Thyroid gland (tissue), 4 donors: ENCODE results near the gene SBNO1.

ENCODE experiments used
- POLR2A ChIP-seq, 2 donors: fragments of 450-650 bp; IDR thresholded peaks; one replicate each; pipeline ENCODE4 v1.6.1; 2017; ENCODE audit warnings: antibody characterized with exemption in 2 of 2, mild to moderate bottlenecking in 2 of 2, moderate library complexity in 1 of 2
- TF ChIP-seq, protein P1 (sequence below), 6 experiments: fragments of 200-600 bp in 3 of 6; fragments of 450-650 bp in 3 of 6; sonication (generic) in 3 of 6; IDR thresholded peaks; one replicate each; pipeline ENCODE4 v1.5.1; 2016 to 2019; ENCODE audit warnings: antibody characterized with exemption in 6 of 6, mild to moderate bottlenecking in 2 of 6, inconsistent platforms in 1 of 6, moderate library complexity in 1 of 6

DNA sequence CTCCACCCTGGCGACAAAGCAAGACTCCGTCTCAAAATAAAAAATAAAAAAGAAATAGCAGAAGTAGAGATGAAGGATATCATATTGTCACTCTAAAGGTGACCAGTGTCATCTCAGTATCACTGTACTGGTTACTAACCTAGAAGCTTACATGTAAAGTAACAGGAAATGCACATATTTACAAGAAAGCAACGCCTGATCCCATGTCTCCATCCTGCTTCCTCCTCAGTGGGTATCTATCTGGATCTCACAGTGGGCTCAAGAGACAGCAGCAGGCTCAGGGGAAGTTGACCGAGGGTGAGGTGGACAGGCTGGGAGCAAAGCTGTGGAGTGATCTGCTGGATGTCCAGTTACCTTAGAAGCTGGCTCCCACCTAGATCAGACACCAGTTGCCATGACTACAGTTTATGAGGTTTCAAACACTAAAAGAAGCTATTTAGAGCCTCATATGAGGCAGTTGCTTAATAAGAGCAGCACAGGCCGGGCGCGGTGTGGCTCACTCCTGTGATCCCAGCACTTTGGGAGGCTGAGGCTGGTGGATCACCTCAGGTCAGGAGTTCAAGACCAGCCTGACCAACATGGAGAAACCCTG lies 120.9 kb downstream of the SBNO1 start:
- TF ChIP-seq POLR2A (IDR thresholded peaks at IDR 0.05), result no peak
- TF ChIP-seq, protein P1, sequence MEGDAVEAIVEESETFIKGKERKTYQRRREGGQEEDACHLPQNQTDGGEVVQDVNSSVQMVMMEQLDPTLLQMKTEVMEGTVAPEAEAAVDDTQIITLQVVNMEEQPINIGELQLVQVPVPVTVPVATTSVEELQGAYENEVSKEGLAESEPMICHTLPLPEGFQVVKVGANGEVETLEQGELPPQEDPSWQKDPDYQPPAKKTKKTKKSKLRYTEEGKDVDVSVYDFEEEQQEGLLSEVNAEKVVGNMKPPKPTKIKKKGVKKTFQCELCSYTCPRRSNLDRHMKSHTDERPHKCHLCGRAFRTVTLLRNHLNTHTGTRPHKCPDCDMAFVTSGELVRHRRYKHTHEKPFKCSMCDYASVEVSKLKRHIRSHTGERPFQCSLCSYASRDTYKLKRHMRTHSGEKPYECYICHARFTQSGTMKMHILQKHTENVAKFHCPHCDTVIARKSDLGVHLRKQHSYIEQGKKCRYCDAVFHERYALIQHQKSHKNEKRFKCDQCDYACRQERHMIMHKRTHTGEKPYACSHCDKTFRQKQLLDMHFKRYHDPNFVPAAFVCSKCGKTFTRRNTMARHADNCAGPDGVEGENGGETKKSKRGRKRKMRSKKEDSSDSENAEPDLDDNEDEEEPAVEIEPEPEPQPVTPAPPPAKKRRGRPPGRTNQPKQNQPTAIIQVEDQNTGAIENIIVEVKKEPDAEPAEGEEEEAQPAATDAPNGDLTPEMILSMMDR (IDR thresholded peaks at IDR 0.05), result no peak
